GM19372 (cell line): Measurements from ENCODE around the gene GFI1B.
A peak's percentile ranks its signal among the peaks of the same experiment; 100 is the strongest.
"Not testable (repeated sequence)": the region's sequence is repeated elsewhere in the genome, so short reads cannot be mapped to it uniquely, and the experiment has no call there.

Experiments used
- ATAC-seq: cut with Tn5 transposase; IDR thresholded peaks from one replicate; pipeline ENCODE4 v1.9.1; 2021; ENCODE audit warnings: mild to moderate bottlenecking, low read depth, moderate library complexity; ENCODE audit not compliant: unreplicated experiment

GFI1B gene

GRCh38 chr9:132965478-132965877 lies 13.0 kb upstream of the GFI1B start:
- no peak for ATAC-seq

GRCh38 chr9:132967908-132968307 lies 10.6 kb upstream of the GFI1B start:
- ATAC-seq: not testable (repeated sequence)

- no peak for ATAC-seq
Measured at GRCh38 chr9:132969783-132970182, 8.7 kb upstream of the GFI1B start.

- no peak for ATAC-seq
Measured at GRCh38 chr9:132970324-132971062, 8.0 kb upstream of the GFI1B start.

- no peak for ATAC-seq
Measured at GRCh38 chr9:132973166-132973565, 5.3 kb upstream of the GFI1B start.

GRCh38 chr9:132973713-132974112 lies 4.8 kb upstream of the GFI1B start:
- no peak for ATAC-seq

GRCh38 chr9:132975961-132976360 lies 2.5 kb upstream of the GFI1B start:
- ATAC-seq: no peak

GRCh38 chr9:132976571-132976970 lies 1.9 kb upstream of the GFI1B start:
- no peak for ATAC-seq

- ATAC-seq: no peak
Measured at GRCh38 chr9:132978112-132978450, 413 bp upstream of the GFI1B start.

GRCh38 chr9:132980157-132980556 lies 1.7 kb downstream of the GFI1B start:
- no peak for ATAC-seq

GRCh38 chr9:132982458-132982857 lies 4.0 kb downstream of the GFI1B start:
- peak; percentile 54 for ATAC-seq

- no peak for ATAC-seq
Measured at GRCh38 chr9:132983491-132984201, 5.2 kb downstream of the GFI1B start.

- no peak for ATAC-seq
Measured at GRCh38 chr9:132984202-132985070, 5.9 kb downstream of the GFI1B start.

- no peak for ATAC-seq
Measured at GRCh38 chr9:132985071-132985350, 6.5 kb downstream of the GFI1B start.

GRCh38 chr9:132985489-132985888 lies 7.0 kb downstream of the GFI1B start:
- no peak for ATAC-seq

GRCh38 chr9:132986114-132986513 lies 7.6 kb downstream of the GFI1B start:
- ATAC-seq: no peak

- no peak for ATAC-seq
Measured at GRCh38 chr9:132986640-132987620, 8.4 kb downstream of the GFI1B start.

GRCh38 chr9:132988244-132989013 lies 9.9 kb downstream of the GFI1B start:
- ATAC-seq: no peak

- no peak for ATAC-seq
Measured at GRCh38 chr9:132989014-132989310, 10.5 kb downstream of the GFI1B start.
